PC-9 (cell line): ENCODE measurements around the gene CD99. TPM values are rescaled to one million over a fixed set of nuclear protein-coding genes. Genes with fewer than 3 reads are reported as not detected.

ENCODE experiments used
- BruUV-seq: library from RNA; stranded (reverse); fragments of 400-500 nt; replicated peaks from 2 replicates; lab custom pipeline; 2021; lab: Mats Ljungman, UMichigan
- CTCF ChIA-PET: fragments of 300-600 bp; sonication (Branson Sonifier 250); formaldehyde crosslinking; loops from one replicate; lab custom pipeline; 2022; ENCODE audit warnings: antibody characterized with exemption; lab: Charles Lee
- POLR2A ChIA-PET: fragments of 300-600 bp; sonication (Branson Sonifier 250); formaldehyde crosslinking; loops from one replicate; lab custom pipeline; 2022; ENCODE audit warnings: antibody characterized with exemption; ENCODE audit not compliant: unreplicated experiment; lab: Charles Lee
- DNase-seq, 2 experiments: peaks; one replicate each; pipeline versions ENCODE4 v3.0.0 to v3.0.0-alpha.2; 2015 to 2022; ENCODE audit warnings: mixed read lengths in 1 of 2
- H2AFZ ChIP-seq: fragments of 200-600 bp; sonication (generic); 2 replicates; pipeline ENCODE4 v1.8.1; 2017; ENCODE audit warnings: antibody characterized with exemption
- H3F3A ChIP-seq: fragments of 200-600 bp; sonication (generic); 2 replicates; pipeline ENCODE4 v1.8.1; 2017; ENCODE audit warnings: antibody characterized with exemption, mild to moderate bottlenecking, low read depth; ENCODE audit not compliant: insufficient read depth
- H3K27ac ChIP-seq: fragments of 200-600 bp; sonication (generic); 2 replicates; pipeline ENCODE4 v1.6.1; 2016; ENCODE audit warnings: mixed run types
- H3K27me3 ChIP-seq: fragments of 200-600 bp; sonication (generic); 2 replicates; pipeline ENCODE4 v1.6.1; 2016; ENCODE audit warnings: low read depth, mixed run types; ENCODE audit not compliant: insufficient read depth
- H3K36me3 ChIP-seq: fragments of 200-600 bp; sonication (generic); 2 replicates; pipeline ENCODE4 v1.6.1; 2016; ENCODE audit warnings: low read depth, mixed run types
- H3K4me1 ChIP-seq: fragments of 200-600 bp; sonication (generic); replicated peaks from 2 replicates; pipeline ENCODE4 v1.6.1; 2016; ENCODE audit warnings: mixed run types; ENCODE audit not compliant: insufficient read depth
- H3K4me2 ChIP-seq: fragments of 200-600 bp; sonication (generic); 2 replicates; pipeline ENCODE4 v1.6.1; 2017; ENCODE audit warnings: mixed run types
- H3K4me3 ChIP-seq: fragments of 200-600 bp; sonication (generic); 2 replicates; pipeline ENCODE4 v1.6.1; 2016; ENCODE audit warnings: mixed run types
- H3K79me2 ChIP-seq: fragments of 200-600 bp; sonication (generic); 2 replicates; pipeline ENCODE4 v1.6.1; 2017; ENCODE audit warnings: low read depth, mixed run types
- H3K9me2 ChIP-seq: fragments of 200-600 bp; sonication (generic); 2 replicates; pipeline ENCODE4 v1.8.1; 2017; ENCODE audit warnings: mild to moderate bottlenecking; ENCODE audit not compliant: insufficient read depth
- H3K9me3 ChIP-seq: fragments of 200-600 bp; sonication (generic); 2 replicates; pipeline ENCODE4 v1.8.1; 2016; ENCODE audit warnings: low read depth; ENCODE audit not compliant: insufficient read depth
- H4K20me1 ChIP-seq: fragments of 200-600 bp; sonication (generic); 2 replicates; pipeline ENCODE4 v1.8.1; 2017; ENCODE audit not compliant: insufficient read depth
- EZH2 ChIP-seq: fragments of 200-600 bp; sonication (generic); IDR thresholded peaks from 2 replicates; pipeline ENCODE4 v1.8.0; 2017; ENCODE audit warnings: antibody characterized with exemption, low read depth
- intact Hi-C: fragments of 100-400 bp; cut with micrococcal nuclease; formaldehyde crosslinking; loops from one replicate; pipeline ENCODE4 v1.10.0; 2022; ENCODE audit not compliant: unreplicated experiment
- total RNA-seq: library from RNA; stranded (reverse); gene quantifications from 2 replicates; pipeline ENCODE4 v1.2.3, GENCODE V29; 2021
- TF ChIP-seq, protein P1 (sequence below): fragments of 200-600 bp; sonication (generic); conservative IDR thresholded peaks from 2 replicates; pipeline ENCODE4 v1.6.1; 2017; ENCODE audit warnings: mixed run types, antibody characterized with exemption, mild to moderate bottlenecking, moderate library complexity

Gene CD99
- total RNA-seq, 1 experiment from 2014 or later, result 159 TPM

DNA sequence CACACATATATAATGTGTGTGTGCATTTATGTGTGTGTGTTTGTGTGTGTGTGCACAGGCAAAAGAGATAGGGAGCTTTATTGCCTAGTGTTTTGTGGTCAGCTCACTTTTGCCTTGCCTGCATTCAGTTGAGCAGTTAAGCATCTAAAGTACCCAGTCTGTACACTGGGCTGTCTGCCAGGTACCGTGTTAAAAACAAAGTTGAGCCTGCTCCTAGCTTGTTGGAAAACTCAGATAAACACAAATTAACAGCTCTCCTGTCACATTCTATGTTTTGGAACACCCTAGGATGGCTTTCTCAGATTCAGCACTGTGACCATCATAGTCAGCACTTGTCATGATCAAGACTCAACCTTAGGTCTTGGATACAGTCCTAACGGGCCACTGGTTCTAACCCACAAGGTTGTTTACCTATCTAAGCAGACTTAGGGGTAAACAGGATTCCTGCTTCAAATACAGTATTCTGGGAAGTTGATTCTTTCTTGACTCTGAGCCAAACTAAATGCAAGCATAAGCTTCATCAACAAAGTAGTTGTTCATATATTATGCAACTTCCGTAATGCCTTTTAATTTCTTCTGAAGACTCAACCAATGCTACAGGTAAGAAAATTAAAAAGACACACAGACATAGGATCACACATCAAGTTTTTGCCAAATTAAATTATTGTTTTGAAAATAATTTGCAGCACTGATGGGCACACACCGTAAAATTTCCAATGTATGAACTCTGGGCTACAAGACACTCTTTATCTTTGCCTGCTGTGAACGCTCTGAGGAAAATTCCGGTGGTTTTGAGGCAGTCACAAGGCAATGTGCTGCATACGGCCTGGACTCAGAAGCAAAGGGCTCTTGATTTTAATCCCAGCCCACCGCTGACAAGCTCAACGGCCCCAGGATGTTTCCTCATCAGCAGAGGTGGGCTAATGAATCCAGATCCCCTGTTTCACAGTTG, 11.3 kb upstream of the CD99 start:
- H3K27ac ChIP-seq, result no peak overlapping the region
- ChIA-PET CTCF (no interaction called here), POLR2A (no interaction called here)
- H3K36me3 ChIP-seq, result no peaks in the 10 kb centered on the region
- H2AFZ ChIP-seq, result no peak overlapping the region
- no TSS peak for BruUV-seq
- H3K4me2 ChIP-seq, result no peak overlapping the region
- no peaks in the 10 kb centered on the region for H3K79me2 ChIP-seq
- no peaks in the 10 kb centered on the region for H3K9me2 ChIP-seq
- DNase-seq, result no peak
- intact Hi-C loops, result no loop called here
- no peaks in the 10 kb centered on the region for H3K9me3 ChIP-seq
- no peak overlapping the region for H3K4me3 ChIP-seq
- no peaks in the 10 kb centered on the region for H3K27me3 ChIP-seq
- TF ChIP-seq, protein P1, sequence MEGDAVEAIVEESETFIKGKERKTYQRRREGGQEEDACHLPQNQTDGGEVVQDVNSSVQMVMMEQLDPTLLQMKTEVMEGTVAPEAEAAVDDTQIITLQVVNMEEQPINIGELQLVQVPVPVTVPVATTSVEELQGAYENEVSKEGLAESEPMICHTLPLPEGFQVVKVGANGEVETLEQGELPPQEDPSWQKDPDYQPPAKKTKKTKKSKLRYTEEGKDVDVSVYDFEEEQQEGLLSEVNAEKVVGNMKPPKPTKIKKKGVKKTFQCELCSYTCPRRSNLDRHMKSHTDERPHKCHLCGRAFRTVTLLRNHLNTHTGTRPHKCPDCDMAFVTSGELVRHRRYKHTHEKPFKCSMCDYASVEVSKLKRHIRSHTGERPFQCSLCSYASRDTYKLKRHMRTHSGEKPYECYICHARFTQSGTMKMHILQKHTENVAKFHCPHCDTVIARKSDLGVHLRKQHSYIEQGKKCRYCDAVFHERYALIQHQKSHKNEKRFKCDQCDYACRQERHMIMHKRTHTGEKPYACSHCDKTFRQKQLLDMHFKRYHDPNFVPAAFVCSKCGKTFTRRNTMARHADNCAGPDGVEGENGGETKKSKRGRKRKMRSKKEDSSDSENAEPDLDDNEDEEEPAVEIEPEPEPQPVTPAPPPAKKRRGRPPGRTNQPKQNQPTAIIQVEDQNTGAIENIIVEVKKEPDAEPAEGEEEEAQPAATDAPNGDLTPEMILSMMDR, result no peak
- no peak for TF ChIP-seq EZH2
- peaks cover 9% of the 10 kb centered on the region; the same call in 1 of the 2 replicates for H3F3A ChIP-seq
- no peaks in the 10 kb centered on the region; the same call in 1 of the 2 replicates for H3K4me1 ChIP-seq
- H4K20me1 ChIP-seq, result no peaks in the 10 kb centered on the region

DNA sequence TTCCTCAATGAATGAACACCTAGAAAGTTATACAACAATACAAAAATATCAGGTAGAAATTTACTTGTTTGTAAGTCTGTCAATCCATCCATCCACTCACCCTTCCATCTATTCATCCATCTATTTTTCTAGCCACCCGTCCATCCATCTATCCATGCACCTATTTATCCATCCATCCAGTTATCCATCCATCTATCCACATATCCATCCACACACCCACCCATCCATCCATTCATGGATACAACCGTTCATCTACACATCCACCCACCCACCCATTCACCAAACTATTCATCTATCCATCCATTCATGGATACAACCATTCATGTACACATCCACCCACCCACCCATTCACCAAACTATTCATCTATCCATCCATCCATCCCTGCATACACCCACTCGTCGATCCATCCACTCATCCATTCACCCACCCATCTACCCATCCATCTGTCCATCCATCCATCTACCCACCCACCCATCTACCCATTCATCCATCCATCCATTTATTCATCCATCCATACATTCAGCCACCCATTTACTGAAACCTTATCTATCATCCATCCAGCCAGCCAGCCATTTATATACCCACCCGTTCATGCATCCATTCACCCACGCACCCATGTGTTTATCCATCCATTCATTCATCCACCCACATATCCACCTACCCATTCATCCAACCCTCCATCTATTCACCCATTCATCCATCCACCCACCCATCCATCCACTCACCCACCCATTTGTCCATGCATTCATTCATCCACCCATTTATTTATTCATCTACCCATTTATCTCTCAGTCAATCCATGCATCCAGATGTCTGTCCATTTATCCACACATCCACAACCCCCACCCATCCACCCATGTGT, 10.4 kb upstream of the CD99 start:
- Histone ChIP-seq H3K4me2 (no peak overlapping the region), H3K4me1 (no peaks in the 10 kb centered on the region; the same call in 1 of the 2 replicates), H2AFZ (no peak overlapping the region), H3K9me3 (no peaks in the 10 kb centered on the region), H3K9me2 (no peaks in the 10 kb centered on the region), H3K4me3 (no peak overlapping the region), H4K20me1 (no peaks in the 10 kb centered on the region), H3K27ac (no peak overlapping the region), H3F3A (peaks cover 9% of the 10 kb centered on the region; the same call in 1 of the 2 replicates), H3K79me2 (no peaks in the 10 kb centered on the region), H3K27me3 (no peaks in the 10 kb centered on the region), H3K36me3 (no peaks in the 10 kb centered on the region)
- POLR2A ChIA-PET, result no interaction called here
- CTCF ChIA-PET, result no interaction called here
- no peak for TF ChIP-seq EZH2
- intact Hi-C loops, result no loop called here
- BruUV-seq, result no TSS peak
- no peak for DNase-seq

DNA sequence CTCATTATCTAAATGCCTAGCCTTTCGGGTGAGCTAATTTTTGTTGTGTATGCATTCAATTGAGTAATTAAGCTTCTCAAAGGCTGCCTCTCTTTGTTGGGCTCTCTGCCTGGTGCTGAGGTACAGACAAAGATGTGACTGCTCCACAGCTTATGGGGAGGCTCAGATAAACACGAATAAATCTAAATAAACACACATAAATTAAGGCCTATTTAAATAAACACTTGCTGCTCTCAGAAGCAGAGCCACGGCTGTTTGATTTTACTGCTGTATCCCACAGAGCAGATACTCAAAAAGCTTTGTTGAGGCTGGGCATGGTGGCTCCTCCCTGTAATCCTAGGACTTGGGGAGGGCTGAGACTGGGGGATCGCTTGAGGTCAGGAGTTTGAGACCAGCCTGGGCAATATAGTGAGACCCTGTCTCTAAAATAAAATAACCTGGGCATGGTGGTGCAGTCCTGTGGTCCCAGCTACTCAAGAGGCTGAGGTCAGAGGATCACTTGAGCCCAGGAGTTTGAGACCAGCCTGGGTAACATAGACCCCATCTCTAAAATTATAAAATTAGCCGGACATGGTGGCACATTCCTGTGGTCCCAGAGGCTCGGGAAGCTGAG, 8.4 kb upstream of the CD99 start:
- Histone ChIP-seq H3K4me2 (no peak overlapping the region), H3F3A (peaks cover 3% of the 10 kb centered on the region; the same call in 1 of the 2 replicates), H3K36me3 (no peaks in the 10 kb centered on the region), H3K9me2 (no peaks in the 10 kb centered on the region), H3K4me1 (no peaks in the 10 kb centered on the region; the same call in 1 of the 2 replicates), H3K27ac (no peak overlapping the region), H3K79me2 (no peaks in the 10 kb centered on the region), H3K9me3 (no peaks in the 10 kb centered on the region), H3K4me3 (no peak overlapping the region), H4K20me1 (no peaks in the 10 kb centered on the region), H3K27me3 (no peaks in the 10 kb centered on the region), H2AFZ (no peak overlapping the region)
- TF ChIP-seq, protein P1, result no peak
- no peak for TF ChIP-seq EZH2
- no TSS peak for BruUV-seq
- ChIA-PET CTCF (no interaction called here), POLR2A (no interaction called here)
- intact Hi-C loops, result no loop called here
- no peak for DNase-seq
